GM12872 (cell line): ENCODE data around the gene KPNA4.

Experiments used
- CTCF ChIP-seq: IDR thresholded peaks from 3 replicates; pipeline ENCODE4 v1.5.1; 2011; ENCODE audit warnings: low read depth, mild to moderate bottlenecking, low read length, moderate library complexity; ENCODE audit not compliant: insufficient read depth

KPNA4 gene

GRCh38 chr3:160531311-160531710, 34.1 kb downstream of the KPNA4 start:
- TF ChIP-seq CTCF, result no peak

GRCh38 chr3:160501325-160501724, 64.0 kb downstream of the KPNA4 start:
- TF ChIP-seq CTCF, result no peak

- TF ChIP-seq CTCF, result no peak
These were observed 67.2 kb downstream of the KPNA4 start for GRCh38 chr3:160498202-160498601.

GRCh38 chr3:160490166-160490565, 75.2 kb downstream of the KPNA4 start:
- TF ChIP-seq CTCF, result no peak

- TF ChIP-seq CTCF, result peak; percentile 29; the same call in 1 of the 3 replicates
These were observed 78.9 kb downstream of the KPNA4 start for GRCh38 chr3:160486459-160486869.

GRCh38 chr3:160482796-160483195, 82.6 kb downstream of the KPNA4 start:
- no peak for TF ChIP-seq CTCF

GRCh38 chr3:160481856-160482255, 83.5 kb downstream of the KPNA4 start:
- TF ChIP-seq CTCF, result no peak

GRCh38 chr3:160480931-160481330, 84.4 kb downstream of the KPNA4 start:
- no peak for TF ChIP-seq CTCF
